ENCODE results near the gene ARHGEF38. TPM values are rescaled to one million over a fixed set of nuclear protein-coding genes. Genes with fewer than 3 reads are reported as not detected.
A peak's percentile ranks its signal among the peaks of the same experiment; 100 is the strongest.

Gene ARHGEF38
- total RNA-seq, 2 donors from 2014 or later, result 0.51 to 2.1 TPM

DNA sequence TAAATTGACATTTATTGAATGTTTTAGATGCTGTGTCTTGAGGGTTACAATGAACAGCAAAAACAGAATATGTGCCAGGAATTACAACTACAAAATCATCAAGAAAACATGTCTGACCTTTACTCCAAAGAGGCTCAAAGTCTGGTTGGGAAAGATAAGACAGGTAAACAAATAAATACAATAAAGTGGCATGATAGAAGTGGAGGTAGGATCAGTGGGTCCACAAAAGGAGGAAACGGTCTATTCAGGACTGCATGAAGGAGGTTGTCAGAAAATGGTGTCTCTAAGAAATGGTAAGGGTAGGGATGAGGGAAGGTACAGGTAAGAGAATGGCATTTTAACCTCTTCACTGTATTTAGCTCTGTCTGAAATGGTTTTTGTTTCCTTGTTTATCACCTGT is 3.8 kb downstream of the ARHGEF38 start:
- Histone ChIP-seq H3K27ac (ENCODE audit: low read depth, low read length) (no peak overlapping the region), H3K9me3 (ENCODE audit: control insufficient read depth, low read length) (no peaks in the 10 kb centered on the region), H3K4me1 (ENCODE audit: control insufficient read depth, insufficient read depth, low read length) (peaks cover 13% of the 10 kb centered on the region), H3K36me3 (ENCODE audit: control insufficient read depth, insufficient read depth, low read length) (no peaks in the 10 kb centered on the region), H3K27me3 (ENCODE audit: control insufficient read depth, insufficient read depth, low read length, poor library complexity, severe bottlenecking) (peaks cover 31% of the 10 kb centered on the region), H3K4me3 (ENCODE audit: low read length) (peak overlapping the region; percentile 37), H3K9ac (ENCODE audit: extremely low read depth, low read length, poor library complexity, severe bottlenecking) (no peak overlapping the region)
- Mint-ChIP-seq H3K9me3 (no peaks in the 10 kb centered on the region), H3K27me3 (ENCODE audit: insufficient read depth) (peaks cover 92% of the 10 kb centered on the region), H3K36me3 (ENCODE audit: low read depth) (no peaks in the 10 kb centered on the region), H3K4me1 (peaks cover 44% of the 10 kb centered on the region), H3K4me3 (peak overlapping the region; percentile 23), H3K27ac (peak overlapping the region; percentile 11)
- TF ChIP-seq, protein P1, sequence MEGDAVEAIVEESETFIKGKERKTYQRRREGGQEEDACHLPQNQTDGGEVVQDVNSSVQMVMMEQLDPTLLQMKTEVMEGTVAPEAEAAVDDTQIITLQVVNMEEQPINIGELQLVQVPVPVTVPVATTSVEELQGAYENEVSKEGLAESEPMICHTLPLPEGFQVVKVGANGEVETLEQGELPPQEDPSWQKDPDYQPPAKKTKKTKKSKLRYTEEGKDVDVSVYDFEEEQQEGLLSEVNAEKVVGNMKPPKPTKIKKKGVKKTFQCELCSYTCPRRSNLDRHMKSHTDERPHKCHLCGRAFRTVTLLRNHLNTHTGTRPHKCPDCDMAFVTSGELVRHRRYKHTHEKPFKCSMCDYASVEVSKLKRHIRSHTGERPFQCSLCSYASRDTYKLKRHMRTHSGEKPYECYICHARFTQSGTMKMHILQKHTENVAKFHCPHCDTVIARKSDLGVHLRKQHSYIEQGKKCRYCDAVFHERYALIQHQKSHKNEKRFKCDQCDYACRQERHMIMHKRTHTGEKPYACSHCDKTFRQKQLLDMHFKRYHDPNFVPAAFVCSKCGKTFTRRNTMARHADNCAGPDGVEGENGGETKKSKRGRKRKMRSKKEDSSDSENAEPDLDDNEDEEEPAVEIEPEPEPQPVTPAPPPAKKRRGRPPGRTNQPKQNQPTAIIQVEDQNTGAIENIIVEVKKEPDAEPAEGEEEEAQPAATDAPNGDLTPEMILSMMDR (conservative IDR thresholded peaks at IDR 0.05), result no peak
- DNase-seq, result no peak
- 77 to 90% methylated on average over 1 of the region's 1 CpG for WGBS, 2 experiments (ENCODE audit: insufficient coverage in 1 of 2, insufficient read length in 1 of 2)

DNA sequence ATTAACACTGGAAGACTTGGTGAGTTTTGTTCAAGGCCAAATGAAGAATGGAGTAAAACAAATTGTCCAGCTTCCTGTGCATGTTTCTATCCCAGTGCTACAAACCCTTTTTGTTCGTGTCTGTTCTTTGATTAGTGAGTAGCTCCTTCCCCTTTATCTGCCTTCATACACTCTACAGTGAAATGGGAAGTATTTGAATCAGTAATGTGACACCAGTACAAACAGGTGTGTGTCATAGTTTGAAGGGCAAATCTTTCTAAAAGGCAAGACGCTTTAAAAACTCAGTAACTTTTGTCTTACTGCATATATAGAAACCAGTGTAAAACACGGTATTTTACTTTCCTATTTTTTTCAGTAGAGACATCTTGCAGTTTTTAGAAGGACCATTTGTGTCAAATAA is 5.9 kb downstream of the ARHGEF38 start:
- H3K27me3 Mint-ChIP-seq (ENCODE audit: insufficient read depth), result peaks cover 90% of the 10 kb centered on the region
- H3K27ac ChIP-seq (ENCODE audit: low read depth, low read length), result no peak overlapping the region

DNA sequence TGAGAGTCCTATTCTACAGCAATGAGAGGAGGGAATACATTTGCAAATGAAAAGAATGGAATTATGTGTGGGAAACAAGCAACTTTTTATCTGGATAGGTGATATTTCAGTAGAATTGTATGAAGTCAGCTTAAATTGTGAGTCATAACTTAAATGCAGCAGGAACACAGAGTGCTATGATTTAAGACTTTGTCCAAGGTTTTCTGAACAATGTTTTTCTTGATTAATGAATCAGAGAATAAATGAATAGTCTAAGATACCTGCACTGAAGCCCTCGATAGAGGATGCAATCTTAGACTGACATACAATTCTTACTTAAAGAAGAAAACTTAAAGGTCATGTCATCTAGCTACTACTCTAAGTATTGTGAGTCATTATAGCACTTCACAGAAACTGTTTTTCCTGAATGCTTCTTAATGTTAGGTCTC is 8.0 kb downstream of the ARHGEF38 start:
- Histone ChIP-seq H3K4me1 (ENCODE audit: control insufficient read depth, insufficient read depth, low read length) (peaks cover 6% of the 10 kb centered on the region), H3K4me3 (ENCODE audit: low read length) (no peak overlapping the region), H3K27me3 (ENCODE audit: control insufficient read depth, insufficient read depth, low read length, poor library complexity, severe bottlenecking) (peaks cover 23% of the 10 kb centered on the region), H3K27ac (ENCODE audit: low read depth, low read length) (no peak overlapping the region), H3K9ac (ENCODE audit: extremely low read depth, low read length, poor library complexity, severe bottlenecking) (no peak overlapping the region), H3K36me3 (ENCODE audit: control insufficient read depth, insufficient read depth, low read length) (no peaks in the 10 kb centered on the region), H3K9me3 (ENCODE audit: control insufficient read depth, low read length) (no peaks in the 10 kb centered on the region)
- Mint-ChIP-seq H3K4me1 (peaks cover 21% of the 10 kb centered on the region), H3K9me3 (no peaks in the 10 kb centered on the region), H3K4me3 (no peak overlapping the region), H3K27ac (no peak overlapping the region), H3K36me3 (ENCODE audit: low read depth) (no peaks in the 10 kb centered on the region), H3K27me3 (ENCODE audit: insufficient read depth) (peaks cover 92% of the 10 kb centered on the region)
- TF ChIP-seq, protein P1 (conservative IDR thresholded peaks at IDR 0.05), result no peak
- 80 to 84% methylated on average over 1 of the region's 1 CpG for WGBS, 2 experiments (ENCODE audit: insufficient coverage in 1 of 2, insufficient read length in 1 of 2)
- no peak for DNase-seq

More for the DNA sequence above, 5.9 kb downstream of the ARHGEF38 start:
- no peak overlapping the region for H3K27ac Mint-ChIP-seq
- no peak overlapping the region for H3K9ac ChIP-seq (ENCODE audit: extremely low read depth, low read length, poor library complexity, severe bottlenecking)
- H3K9me3 ChIP-seq (ENCODE audit: control insufficient read depth, low read length), result no peaks in the 10 kb centered on the region
- H3K4me1 Mint-ChIP-seq, result peaks cover 26% of the 10 kb centered on the region
- H3K36me3 ChIP-seq (ENCODE audit: control insufficient read depth, insufficient read depth, low read length), result no peaks in the 10 kb centered on the region
- H3K4me3 ChIP-seq (ENCODE audit: low read length), result no peak overlapping the region
- DNase-seq, result no peak
- H3K27me3 ChIP-seq (ENCODE audit: control insufficient read depth, insufficient read depth, low read length, poor library complexity, severe bottlenecking), result peaks cover 31% of the 10 kb centered on the region
- H3K4me3 Mint-ChIP-seq, result no peak overlapping the region
- H3K36me3 Mint-ChIP-seq (ENCODE audit: low read depth), result no peaks in the 10 kb centered on the region
- peaks cover 6% of the 10 kb centered on the region for H3K4me1 ChIP-seq (ENCODE audit: control insufficient read depth, insufficient read depth, low read length)
- 63 to 84% methylated on average over 1 to 3 of the region's 3 CpGs for WGBS, 2 experiments (ENCODE audit: insufficient coverage in 1 of 2, insufficient read length in 1 of 2)
- H3K9me3 Mint-ChIP-seq, result no peaks in the 10 kb centered on the region
- TF ChIP-seq, protein P1 (conservative IDR thresholded peaks at IDR 0.05), result no peak

Measured in endodermal cell (in vitro differentiated cells).